HCT116 (cell line): ENCODE data around the gene STRADA. TPM values are rescaled to one million over a fixed set of nuclear protein-coding genes. Genes with fewer than 3 reads are reported as not detected.
A peak's percentile ranks its signal among the peaks of the same experiment; 100 is the strongest.

Experiments
- ATAC-seq: fragments of 200-7000 bp; cut with Tn5 transposase; 2 replicates; pipeline ENCODE4 v1.9.1; 2020; ENCODE audit warnings: mild to moderate bottlenecking, moderate library complexity
- BruUV-seq: library from RNA; stranded (reverse); fragments of 400-500 nt; replicated peaks from 2 replicates; lab custom pipeline; 2021; lab: Mats Ljungman, UMichigan
- CTCF ChIA-PET: fragments of 300-600 bp; sonication (Branson Sonifier 250); formaldehyde crosslinking; loops from one replicate; lab custom pipeline; 2021; ENCODE audit warnings: antibody characterized with exemption; lab: Charles Lee
- POLR2A ChIA-PET: fragments of 300-600, 350-600 bp; sonication (Branson Sonifier 250); formaldehyde crosslinking; loops from one replicate; lab custom pipeline; 2021; ENCODE audit warnings: antibody characterized with exemption; lab: Charles Lee
- RAD21 ChIA-PET, 2 experiments: fragments of 300-600 bp; sonication (Branson Sonifier 250); formaldehyde crosslinking; loops; one replicate each; lab custom pipeline; 2023; ENCODE audit warnings: low total read pairs in 2 of 2; ENCODE audit not compliant: uncharacterized antibody in 2 of 2, unreplicated experiment in 2 of 2, low non-redundant PET in 1 of 2; lab: Charles Lee
- DNase-seq: peaks from one replicate; pipeline ENCODE4 v3.0.0-alpha.2; 2010; ENCODE audit warnings: low read depth, low spot score
- H2AFZ ChIP-seq: fragments of 200-600 bp; shearing (Covaris generic), sonication (generic); 2 replicates; pipeline ENCODE4 v1.6.1; 2017; ENCODE audit warnings: low read depth, mixed run types, mixed read lengths, antibody characterized with exemption, low read length; ENCODE audit not compliant: poor library complexity, severe bottlenecking
- H3K27ac ChIP-seq: 2 replicates; pipeline ENCODE4 v1.5.1; 2012; ENCODE audit warnings: low read depth, low read length
- H3K27me3 ChIP-seq: fragments of 200-600 bp; sonication (generic); 2 replicates; pipeline ENCODE4 v1.6.1; 2016; ENCODE audit warnings: mixed run types, low read length, mixed read lengths; ENCODE audit not compliant: insufficient read depth
- H3K36me3 ChIP-seq, 2 experiments: fragments of 200-500 bp in 1 of 2; fragments of 200-600 bp in 1 of 2; sonication (Bioruptor generic) in 1 of 2; sonication (generic) in 1 of 2; 2 replicates each; pipeline versions ENCODE4 v1.5.1 to v1.6.1; 2014 to 2016; ENCODE audit warnings: low read length in 2 of 2, inconsistent platforms in 1 of 2, mixed read lengths in 1 of 2, mixed run types in 1 of 2; ENCODE audit not compliant: insufficient read depth in 2 of 2, control insufficient read depth in 1 of 2
- H3K4me1 ChIP-seq, 2 experiments: fragments of 200-600 bp in 1 of 2; sonication (generic) in 1 of 2; 2 replicates each; pipeline versions ENCODE4 v1.5.1 to v1.6.1; 2012 to 2017; ENCODE audit warnings: low read length in 2 of 2, inconsistent platforms in 1 of 2, mild to moderate bottlenecking in 1 of 2, mixed read lengths in 1 of 2, mixed run types in 1 of 2, moderate library complexity in 1 of 2; ENCODE audit not compliant: insufficient read depth in 2 of 2, control insufficient read depth in 1 of 2
- H3K4me2 ChIP-seq: fragments of 200-600 bp; sonication (generic); 2 replicates; pipeline ENCODE4 v1.6.1; 2017; ENCODE audit warnings: mixed run types, low read length, mixed read lengths
- H3K4me3 ChIP-seq, 2 experiments: fragments of 200-600 bp in 1 of 2; sonication (generic) in 1 of 2; replicated peaks in 1 of 2; 2 replicates each; pipeline ENCODE4 v1.5.1; 2011 to 2016; ENCODE audit warnings: low read length in 2 of 2, control low read depth in 1 of 2, low read depth in 1 of 2, mild to moderate bottlenecking in 1 of 2, mixed read lengths in 1 of 2, mixed run types in 1 of 2
- H3K79me2 ChIP-seq: fragments of 200-600 bp; sonication (generic); 2 replicates; pipeline ENCODE4 v1.6.1; 2017; ENCODE audit warnings: mild to moderate bottlenecking, mixed run types, low read length, moderate library complexity, mixed read lengths; ENCODE audit not compliant: insufficient read depth
- H3K9ac ChIP-seq: fragments of 200-600 bp; sonication (generic); 2 replicates; pipeline ENCODE4 v1.6.1; 2016; ENCODE audit warnings: low read length, mixed read lengths
- H3K9me2 ChIP-seq: fragments of 200-600 bp; sonication (generic), shearing (Covaris generic); 2 replicates; pipeline ENCODE4 v1.6.1; 2017; ENCODE audit warnings: mixed run types, mild to moderate bottlenecking, moderate library complexity; ENCODE audit not compliant: insufficient read depth
- H3K9me3 ChIP-seq, 2 experiments: fragments of 200-500 bp in 1 of 2; fragments of 200-600 bp in 1 of 2; sonication (Bioruptor generic) in 1 of 2; sonication (generic) in 1 of 2; 2 replicates each; pipeline ENCODE4 v1.6.1; 2014 to 2017; ENCODE audit warnings: low read length in 2 of 2, mixed read lengths in 2 of 2, inconsistent platforms in 1 of 2, low read depth in 1 of 2, mild to moderate bottlenecking in 1 of 2, mixed run types in 1 of 2, moderate library complexity in 1 of 2; ENCODE audit not compliant: control insufficient read depth in 1 of 2, insufficient read depth in 1 of 2
- H4K20me1 ChIP-seq: fragments of 200-600 bp; sonication (generic), shearing (Covaris generic); 2 replicates; pipeline ENCODE4 v1.6.1; 2017; ENCODE audit warnings: mixed run types, mild to moderate bottlenecking, moderate library complexity; ENCODE audit not compliant: insufficient read depth
- CBX3 ChIP-seq: IDR thresholded peaks from 2 replicates; pipeline ENCODE4 v1.6.1; 2012; ENCODE audit warnings: low read depth
- ELF1 ChIP-seq: IDR thresholded peaks from 2 replicates; pipeline ENCODE4 v1.6.1; 2012; ENCODE audit warnings: low read depth, borderline replicate concordance
- EZH2 ChIP-seq: fragments of 200-600 bp; sonication (generic); IDR thresholded peaks from 2 replicates; pipeline ENCODE4 v1.6.1; 2017; ENCODE audit warnings: antibody characterized with exemption, mixed run types
- EZH2phosphoT487 ChIP-seq: fragments of 200-600 bp; IDR thresholded peaks from 2 replicates; pipeline ENCODE4 v1.6.1; 2018; ENCODE audit warnings: antibody characterized with exemption, borderline replicate concordance
- FOSL1 ChIP-seq: IDR thresholded peaks from 2 replicates; pipeline ENCODE4 v1.6.1; 2012; ENCODE audit warnings: low read depth
- JUND ChIP-seq: IDR thresholded peaks from 2 replicates; pipeline ENCODE4 v1.6.1; 2012
- RAD21 ChIP-seq: IDR thresholded peaks from 2 replicates; pipeline ENCODE4 v1.6.1; 2012; ENCODE audit warnings: low read depth, mild to moderate bottlenecking
- SIN3A ChIP-seq: IDR thresholded peaks from 2 replicates; pipeline ENCODE4 v1.6.1; 2012; ENCODE audit warnings: low read depth
- SP1 ChIP-seq: IDR thresholded peaks from 2 replicates; pipeline ENCODE4 v1.6.1; 2012; ENCODE audit warnings: low read depth
- TCF7L2 ChIP-seq: IDR thresholded peaks from 2 replicates; pipeline ENCODE4 v1.7.0; 2011; ENCODE audit warnings: borderline replicate concordance, inconsistent platforms; ENCODE audit not compliant: insufficient read depth, insufficient read length; ENCODE audit errors: extremely low read depth
- YY1 ChIP-seq: IDR thresholded peaks from 2 replicates; pipeline ENCODE4 v1.6.1; 2011; ENCODE audit warnings: low read length, low read depth, moderate library complexity, mild to moderate bottlenecking; ENCODE audit not compliant: insufficient replicate concordance; ENCODE audit errors: extremely low read depth
- intact Hi-C: fragments of 100-400 bp; cut with micrococcal nuclease; formaldehyde crosslinking; loops from 2 replicates; pipeline ENCODE4 v1.10.0; 2022
- total RNA-seq: library from RNA; stranded (reverse); gene quantifications from one replicate; pipeline ENCODE4 v1.2.1, GENCODE V29; 2021; ENCODE audit not compliant: unreplicated experiment
- TF ChIP-seq, protein P1 (sequence below): IDR thresholded peaks from 2 replicates; pipeline ENCODE4 v1.6.1; 2012; ENCODE audit warnings: low read depth

Gene STRADA
- total RNA-seq, 1 experiment from 2014 or later, result 38.0 TPM

DNA sequence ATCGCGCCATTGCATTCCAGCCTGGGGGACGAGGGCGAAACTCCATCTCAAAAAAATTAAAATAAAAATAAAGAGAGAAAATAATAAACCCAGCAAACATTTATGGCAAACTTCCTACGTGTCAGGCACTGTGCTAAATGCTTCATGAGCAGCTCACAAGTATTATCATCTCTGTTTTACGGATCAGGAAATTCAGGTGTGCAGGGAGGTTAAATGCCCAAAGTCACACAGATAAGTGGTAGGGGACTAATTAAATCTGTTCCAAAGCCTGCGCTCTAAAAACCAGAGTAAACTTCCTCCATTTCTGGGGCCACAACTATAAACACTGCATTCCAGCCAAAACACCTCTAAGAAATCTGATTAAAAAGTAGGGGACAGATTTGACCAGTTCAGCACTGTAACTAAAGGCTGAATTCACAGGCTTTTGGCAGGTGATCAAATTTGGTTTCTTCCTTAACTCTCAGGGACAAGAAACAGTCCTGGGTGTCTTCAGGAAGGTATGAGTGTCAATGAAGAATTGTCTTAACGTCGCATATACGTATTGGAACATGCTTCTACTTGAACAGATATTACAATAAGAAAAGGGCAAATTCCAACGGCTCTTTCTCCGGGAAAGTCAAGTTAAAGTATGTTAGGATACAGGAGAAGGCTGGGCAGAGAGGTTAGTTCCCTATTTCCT is 996 bp downstream of the STRADA start:
- Histone ChIP-seq H3K4me1 (peaks cover 6 to 23% of the 10 kb centered on the region in 2 experiments; a peak in 3 of 4 replicates), H3K4me3 (peak overlapping the region; percentile 87 to 97), H3K9ac (peak overlapping the region; percentile 88), H3K27me3 (no peaks in the 10 kb centered on the region), H3K36me3 (peaks cover 2 to 5% of the 10 kb centered on the region in 2 experiments; a peak in 3 of 4 replicates), H4K20me1 (no peaks in the 10 kb centered on the region; the same call in 1 of the 2 replicates), H2AFZ (no peak overlapping the region), H3K79me2 (peaks cover 18% of the 10 kb centered on the region), H3K27ac (peak overlapping the region; percentile 89), H3K9me2 (no peaks in the 10 kb centered on the region), H3K9me3 (no peaks in the 10 kb centered on the region), H3K4me2 (peak overlapping the region; percentile 89)
- TF ChIP-seq ELF1 (no peak), FOSL1 (no peak), CBX3 (no peak), YY1 (no peak), RAD21 (no peak), SP1 (no peak), EZH2 (no peak), JUND (no peak), TCF7L2 (no peak), SIN3A (no peak), EZH2phosphoT487 (no peak)
- TF ChIP-seq, protein P1, sequence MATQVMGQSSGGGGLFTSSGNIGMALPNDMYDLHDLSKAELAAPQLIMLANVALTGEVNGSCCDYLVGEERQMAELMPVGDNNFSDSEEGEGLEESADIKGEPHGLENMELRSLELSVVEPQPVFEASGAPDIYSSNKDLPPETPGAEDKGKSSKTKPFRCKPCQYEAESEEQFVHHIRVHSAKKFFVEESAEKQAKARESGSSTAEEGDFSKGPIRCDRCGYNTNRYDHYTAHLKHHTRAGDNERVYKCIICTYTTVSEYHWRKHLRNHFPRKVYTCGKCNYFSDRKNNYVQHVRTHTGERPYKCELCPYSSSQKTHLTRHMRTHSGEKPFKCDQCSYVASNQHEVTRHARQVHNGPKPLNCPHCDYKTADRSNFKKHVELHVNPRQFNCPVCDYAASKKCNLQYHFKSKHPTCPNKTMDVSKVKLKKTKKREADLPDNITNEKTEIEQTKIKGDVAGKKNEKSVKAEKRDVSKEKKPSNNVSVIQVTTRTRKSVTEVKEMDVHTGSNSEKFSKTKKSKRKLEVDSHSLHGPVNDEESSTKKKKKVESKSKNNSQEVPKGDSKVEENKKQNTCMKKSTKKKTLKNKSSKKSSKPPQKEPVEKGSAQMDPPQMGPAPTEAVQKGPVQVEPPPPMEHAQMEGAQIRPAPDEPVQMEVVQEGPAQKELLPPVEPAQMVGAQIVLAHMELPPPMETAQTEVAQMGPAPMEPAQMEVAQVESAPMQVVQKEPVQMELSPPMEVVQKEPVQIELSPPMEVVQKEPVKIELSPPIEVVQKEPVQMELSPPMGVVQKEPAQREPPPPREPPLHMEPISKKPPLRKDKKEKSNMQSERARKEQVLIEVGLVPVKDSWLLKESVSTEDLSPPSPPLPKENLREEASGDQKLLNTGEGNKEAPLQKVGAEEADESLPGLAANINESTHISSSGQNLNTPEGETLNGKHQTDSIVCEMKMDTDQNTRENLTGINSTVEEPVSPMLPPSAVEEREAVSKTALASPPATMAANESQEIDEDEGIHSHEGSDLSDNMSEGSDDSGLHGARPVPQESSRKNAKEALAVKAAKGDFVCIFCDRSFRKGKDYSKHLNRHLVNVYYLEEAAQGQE, result no peak
- POLR2A ChIA-PET, result interaction anchor here (1.5 kb wide), 1 partner anchor 33 kb away, joined by 5 read pairs; the partner anchor contains the start of genes CCDC47 and DDX42
- RAD21 ChIA-PET, result no interaction called here
- CTCF ChIA-PET, result interaction anchor here (0.6 to 1.6 kb wide), 3 partner anchors 11 to 312 kb away, joined by 3 read pairs; no protein-coding TSS in a partner anchor
- TSS peak; percentile 59 for BruUV-seq
- intact Hi-C loops, result loop anchor here (1.0 kb wide), 1 partner anchor 33 kb away; the partner anchor contains the start of gene CCDC47
- no peak for ATAC-seq
- DNase-seq, result no peak
